ENCODE results near the gene TWSG1. TPM values are rescaled to one million over a fixed set of nuclear protein-coding genes. Genes with fewer than 3 reads are reported as not detected.

The TWSG1 gene
- total RNA-seq, 1 experiment from 2014 or later, result 19.3 TPM

- CTCF ChIA-PET, result no interaction called here
- ATAC-seq, result no peak
Measured at GRCh38 chr18:9413576-9413975, 79.0 kb downstream of the TWSG1 start.

DNA sequence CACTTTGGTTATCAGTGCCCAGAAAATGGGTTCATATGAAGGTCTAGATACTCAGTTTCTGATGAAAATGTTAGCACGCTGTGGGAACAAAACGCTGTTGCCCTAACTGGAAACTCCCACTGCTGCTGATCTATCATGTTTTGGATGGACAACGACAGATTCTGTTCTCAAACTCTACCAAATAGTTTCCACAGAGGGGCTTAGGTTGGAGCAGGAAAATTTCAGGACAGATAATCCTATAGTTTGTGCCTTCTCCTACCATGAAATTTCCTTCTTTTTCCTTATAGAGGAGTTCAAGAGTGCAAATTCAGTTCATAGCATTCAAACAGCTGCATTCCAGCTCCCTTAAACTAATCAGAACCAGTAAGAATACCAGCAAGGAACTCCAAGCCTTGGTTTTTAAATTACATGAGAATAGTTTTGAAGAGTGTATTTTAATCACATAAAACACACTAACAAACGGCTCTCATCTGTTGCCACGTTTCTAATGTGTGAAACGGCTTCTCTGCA lies 82.0 kb downstream of the TWSG1 start:
- H3K27ac Mint-ChIP-seq, result peak overlapping the region; percentile 29; the same call in 1 of the 2 replicates
- ATAC-seq, result no peak
- no peak for DNase-seq (ENCODE audit: low spot score)
- TF ChIP-seq, protein P1, sequence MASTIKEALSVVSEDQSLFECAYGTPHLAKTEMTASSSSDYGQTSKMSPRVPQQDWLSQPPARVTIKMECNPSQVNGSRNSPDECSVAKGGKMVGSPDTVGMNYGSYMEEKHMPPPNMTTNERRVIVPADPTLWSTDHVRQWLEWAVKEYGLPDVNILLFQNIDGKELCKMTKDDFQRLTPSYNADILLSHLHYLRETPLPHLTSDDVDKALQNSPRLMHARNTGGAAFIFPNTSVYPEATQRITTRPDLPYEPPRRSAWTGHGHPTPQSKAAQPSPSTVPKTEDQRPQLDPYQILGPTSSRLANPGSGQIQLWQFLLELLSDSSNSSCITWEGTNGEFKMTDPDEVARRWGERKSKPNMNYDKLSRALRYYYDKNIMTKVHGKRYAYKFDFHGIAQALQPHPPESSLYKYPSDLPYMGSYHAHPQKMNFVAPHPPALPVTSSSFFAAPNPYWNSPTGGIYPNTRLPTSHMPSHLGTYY (CRISPR knock-in tag; IDR thresholded peaks at IDR 0.05), result no peak
- no peak for TF ChIP-seq AR (CRISPR knock-in tag; IDR thresholded peaks at IDR 0.05)
- TF ChIP-seq, protein P2, sequence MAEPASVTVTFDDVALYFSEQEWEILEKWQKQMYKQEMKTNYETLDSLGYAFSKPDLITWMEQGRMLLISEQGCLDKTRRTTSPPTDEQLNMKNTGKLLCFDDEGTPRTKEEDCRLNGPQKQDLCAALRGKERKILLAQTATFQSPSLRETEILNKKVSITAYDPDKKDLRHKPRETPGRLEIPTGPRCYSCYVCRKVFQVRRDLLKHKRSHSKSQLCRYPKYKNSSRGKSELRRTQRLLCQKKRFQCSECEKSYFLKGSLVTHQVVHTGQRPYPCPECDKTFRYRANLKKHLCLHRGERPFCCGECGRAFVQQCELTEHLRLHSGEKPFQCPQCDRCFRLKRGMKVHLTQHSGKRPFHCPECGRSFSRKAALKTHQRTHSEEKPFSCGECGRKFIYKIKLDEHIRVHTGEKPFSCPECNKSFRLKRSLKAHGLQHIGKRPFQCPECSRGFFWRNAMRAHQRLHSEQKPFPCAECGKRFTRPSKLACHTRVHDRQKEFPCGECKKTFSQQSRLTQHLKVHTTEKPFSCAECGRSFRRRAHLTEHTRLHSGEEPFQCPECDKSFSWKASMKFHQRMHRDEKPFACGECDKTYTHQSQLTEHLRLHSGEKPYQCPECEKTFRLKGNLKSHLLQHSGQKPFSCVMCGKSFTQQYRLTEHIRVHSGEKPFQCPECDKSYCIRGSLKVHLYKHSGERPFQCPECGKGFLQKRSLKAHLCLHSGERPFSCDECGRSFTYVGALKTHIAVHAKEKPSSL (CRISPR knock-in tag; conservative IDR thresholded peaks at IDR 0.05), result no peak
- no peak for TF ChIP-seq E2F1 (CRISPR knock-in tag; IDR thresholded peaks at IDR 0.05)
- TF ChIP-seq GABPB1 (CRISPR knock-in tag; IDR thresholded peaks at IDR 0.05), result no peak
- no peak for TF ChIP-seq ATF1 (CRISPR knock-in tag; IDR thresholded peaks at IDR 0.05)
- TF ChIP-seq TEAD4 (CRISPR knock-in tag; IDR thresholded peaks at IDR 0.05), result no peak
- TF ChIP-seq SMAD4 (CRISPR knock-in tag; IDR thresholded peaks at IDR 0.05), result no peak
- no peak for TF ChIP-seq HMGA2 (CRISPR knock-in tag; IDR thresholded peaks at IDR 0.05)
- no peak for TF ChIP-seq OVOL2 (CRISPR knock-in tag; IDR thresholded peaks at IDR 0.05; ENCODE audit: borderline replicate concordance)
- ChIA-PET CTCF (interaction anchor here (0.7 to 1.6 kb wide), 3 partner anchors 13 to 399 kb away, joined by 3 to 6 read pairs (median 4); no protein-coding TSS in a partner anchor), POLR2A (interaction anchor here (1.7 kb wide), 1 partner anchor 13 kb away, joined by 7 read pairs; no protein-coding TSS in a partner anchor)
- peaks cover 12% of the 10 kb centered on the region for H3K4me1 Mint-ChIP-seq
- H3K36me3 Mint-ChIP-seq, result no peaks in the 10 kb centered on the region
- H3K4me3 Mint-ChIP-seq, result no peak overlapping the region
- H3K27me3 Mint-ChIP-seq (ENCODE audit: low read depth), result no peaks in the 10 kb centered on the region; the same call in 1 of the 2 replicates
- no peaks in the 10 kb centered on the region for H3K9me3 Mint-ChIP-seq

More at GRCh38 chr18:9413576-9413975, 79.0 kb downstream of the TWSG1 start:
- no peak for DNase-seq (ENCODE audit: low spot score)
- TF ChIP-seq JUN (CRISPR knock-in tag; IDR thresholded peaks at IDR 0.05) (no peak), TEAD4 (CRISPR knock-in tag; IDR thresholded peaks at IDR 0.05) (no peak), E2F4 (CRISPR knock-in tag; IDR thresholded peaks at IDR 0.05; ENCODE audit: borderline replicate concordance, low read depth) (no peak), NR1H2 (CRISPR knock-in tag; IDR thresholded peaks at IDR 0.05) (no peak), ZNF416 (CRISPR knock-in tag; IDR thresholded peaks at IDR 0.05) (no peak), SOX15 (CRISPR knock-in tag; IDR thresholded peaks at IDR 0.05) (no peak), HMGA2 (CRISPR knock-in tag; IDR thresholded peaks at IDR 0.05) (no peak), GABPB1 (CRISPR knock-in tag; IDR thresholded peaks at IDR 0.05) (no peak), E2F1 (CRISPR knock-in tag; IDR thresholded peaks at IDR 0.05) (no peak), E2F5 (CRISPR knock-in tag; IDR thresholded peaks at IDR 0.05) (no peak)
- TF ChIP-seq, protein P3, sequence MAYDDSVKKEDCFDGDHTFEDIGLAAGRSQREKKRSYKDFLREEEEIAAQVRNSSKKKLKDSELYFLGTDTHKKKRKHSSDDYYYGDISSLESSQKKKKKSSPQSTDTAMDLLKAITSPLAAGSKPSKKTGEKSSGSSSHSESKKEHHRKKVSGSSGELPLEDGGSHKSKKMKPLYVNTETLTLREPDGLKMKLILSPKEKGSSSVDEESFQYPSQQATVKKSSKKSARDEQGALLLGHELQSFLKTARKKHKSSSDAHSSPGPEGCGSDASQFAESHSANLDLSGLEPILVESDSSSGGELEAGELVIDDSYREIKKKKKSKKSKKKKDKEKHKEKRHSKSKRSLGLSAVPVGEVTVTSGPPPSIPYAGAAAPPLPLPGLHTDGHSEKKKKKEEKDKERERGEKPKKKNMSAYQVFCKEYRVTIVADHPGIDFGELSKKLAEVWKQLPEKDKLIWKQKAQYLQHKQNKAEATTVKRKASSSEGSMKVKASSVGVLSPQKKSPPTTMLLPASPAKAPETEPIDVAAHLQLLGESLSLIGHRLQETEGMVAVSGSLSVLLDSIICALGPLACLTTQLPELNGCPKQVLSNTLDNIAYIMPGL (CRISPR knock-in tag; IDR thresholded peaks at IDR 0.05), result no peak
- Mint-ChIP-seq H3K36me3 (peaks cover 14% of the 10 kb centered on the region), H3K4me3 (no peak overlapping the region), H3K4me1 (peaks cover 12% of the 10 kb centered on the region), H3K27ac (no peak overlapping the region), H3K27me3 (ENCODE audit: low read depth) (no peaks in the 10 kb centered on the region; the same call in 1 of the 2 replicates), H3K9me3 (peaks cover 26% of the 10 kb centered on the region)
- POLR2A ChIA-PET, result no interaction called here
